Right ventricle myocardium inferior (tissue), 1 donor: ENCODE data around the gene PIF1. TPM values are rescaled to one million over a fixed set of nuclear protein-coding genes. Genes with fewer than 3 reads are reported as not detected.
A peak's percentile ranks its signal among the peaks of the same experiment; 100 is the strongest.

ENCODE experiments used
- ATAC-seq: fragments of 200-7000 bp; cut with Tn5 transposase; one replicate; pipeline ENCODE4 v1.9.1; 2020; ENCODE audit warnings: mild to moderate bottlenecking, moderate library complexity
- DNase-seq: peaks from one replicate; pipeline ENCODE4 v3.0.0; 2021; ENCODE audit errors: missing footprints
- intact Hi-C: fragments of 100-400 bp; cut with DNase I; formaldehyde crosslinking; loops from one replicate; pipeline ENCODE4 v1.11.0; 2022
- long read RNA-seq: library from polyadenylated mRNA; unstranded; transcript quantifications from one replicate; pipeline ENCODE4 v2.0.0, GENCODE V29; 2021
- total RNA-seq: library from RNA; stranded (reverse); fragmentation: NEBNext Ultra II Directional; extraction: Animal tissue kit (Norgen Biotek cat#: 25700); gene quantifications from one replicate; pipeline ENCODE4 v1.2.1, GENCODE V29; 2021
- donor health status: DM: no; HTN: yes; CAD: no; lungs with severe emphysema.

The PIF1 gene, protein sequence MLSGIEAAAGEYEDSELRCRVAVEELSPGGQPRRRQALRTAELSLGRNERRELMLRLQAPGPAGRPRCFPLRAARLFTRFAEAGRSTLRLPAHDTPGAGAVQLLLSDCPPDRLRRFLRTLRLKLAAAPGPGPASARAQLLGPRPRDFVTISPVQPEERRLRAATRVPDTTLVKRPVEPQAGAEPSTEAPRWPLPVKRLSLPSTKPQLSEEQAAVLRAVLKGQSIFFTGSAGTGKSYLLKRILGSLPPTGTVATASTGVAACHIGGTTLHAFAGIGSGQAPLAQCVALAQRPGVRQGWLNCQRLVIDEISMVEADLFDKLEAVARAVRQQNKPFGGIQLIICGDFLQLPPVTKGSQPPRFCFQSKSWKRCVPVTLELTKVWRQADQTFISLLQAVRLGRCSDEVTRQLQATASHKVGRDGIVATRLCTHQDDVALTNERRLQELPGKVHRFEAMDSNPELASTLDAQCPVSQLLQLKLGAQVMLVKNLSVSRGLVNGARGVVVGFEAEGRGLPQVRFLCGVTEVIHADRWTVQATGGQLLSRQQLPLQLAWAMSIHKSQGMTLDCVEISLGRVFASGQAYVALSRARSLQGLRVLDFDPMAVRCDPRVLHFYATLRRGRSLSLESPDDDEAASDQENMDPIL
- total RNA-seq = 0.73 TPM
- long read RNA-seq = 0 reads

DNA sequence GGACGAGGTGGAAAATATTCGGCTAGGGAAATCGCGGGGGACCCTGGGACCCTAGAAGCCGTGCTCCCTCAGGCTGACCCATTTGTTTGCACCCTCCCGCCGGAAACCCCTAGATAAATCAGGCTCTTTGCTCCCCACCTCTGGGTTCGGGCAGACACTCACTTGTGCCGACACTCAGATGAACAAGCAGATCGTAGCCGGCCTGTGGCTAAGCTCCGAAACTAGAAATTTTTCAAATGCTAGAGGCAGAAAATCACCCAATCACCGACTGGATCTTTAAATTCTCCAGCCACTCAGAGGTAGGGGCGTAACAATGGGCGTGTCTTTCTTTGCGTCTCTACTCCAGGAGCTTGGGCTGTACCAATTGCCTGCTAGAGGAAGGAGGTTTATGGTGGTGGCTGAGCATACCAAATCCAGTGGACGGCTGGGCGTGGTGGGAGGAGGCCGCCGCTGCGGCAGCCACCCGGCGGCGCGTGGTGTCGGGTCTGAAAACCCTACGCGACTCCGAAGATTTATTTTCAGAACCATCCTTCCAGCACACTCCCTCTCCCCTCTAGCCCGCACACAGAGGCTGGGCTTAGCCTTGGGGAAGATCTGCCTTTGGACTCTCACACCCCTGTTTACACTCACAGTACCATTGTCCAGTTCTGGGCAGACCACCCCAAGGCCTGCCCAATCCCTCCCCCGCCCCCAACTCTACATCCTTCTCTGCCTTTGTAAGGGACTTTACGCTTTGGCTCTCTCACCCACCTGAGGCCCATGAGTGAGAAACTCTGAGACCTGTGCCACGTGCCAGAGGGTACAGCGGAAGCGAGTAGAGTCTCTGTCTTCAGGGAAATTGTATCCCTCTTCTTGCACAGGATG is at the start of gene PIF1:
Gene PIF1, minus strand, starts transcription at position 217 of the 864 bp plus-strand sequence. CDS start 1,312 bp downstream, outside the sequence.
- DNase-seq = peak; percentile 89
- intact Hi-C loops = no loop called here
- peak; percentile 98 for ATAC-seq

DNA sequence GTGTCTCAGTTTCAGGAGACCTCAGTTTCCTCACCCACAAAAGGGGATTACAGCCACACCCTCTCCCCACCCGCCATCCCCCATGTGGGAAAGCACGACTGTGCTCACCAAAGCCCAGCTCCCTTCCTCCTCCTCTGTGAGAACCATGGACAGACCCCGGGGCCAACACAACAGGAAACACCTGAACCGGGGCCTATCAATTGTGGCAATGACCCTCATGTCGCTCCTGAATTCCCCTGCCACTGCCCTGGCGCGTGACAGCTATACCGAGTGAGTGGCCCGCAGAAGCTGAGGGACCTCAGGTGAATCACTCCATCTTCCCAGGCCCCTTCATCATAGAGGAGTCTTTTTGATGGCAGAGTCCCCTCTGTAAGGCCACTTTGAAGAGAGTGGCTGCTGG is 44.9 kb upstream of the PIF1 start:
- intact Hi-C loops = no loop called here
- ATAC-seq (no peak), DNase-seq (no peak)

DNA sequence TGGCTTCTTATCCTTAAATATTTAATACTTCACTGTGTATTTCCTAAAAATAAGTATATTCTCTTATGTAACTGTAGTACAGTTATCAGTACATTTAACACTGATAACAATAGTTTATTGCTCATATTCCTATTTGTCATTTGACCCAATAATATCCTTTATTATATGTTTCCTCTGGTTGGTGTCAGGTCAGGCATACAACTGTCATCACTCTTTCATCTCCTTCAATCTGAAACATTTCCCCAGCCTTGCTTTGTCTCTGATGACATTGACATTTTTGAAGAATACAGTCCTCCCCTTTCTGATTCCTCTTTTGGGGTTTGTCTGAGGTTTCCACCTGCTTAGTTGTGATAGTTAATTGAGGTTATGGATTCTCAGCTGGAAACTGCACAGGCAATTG is 44.1 kb upstream of the PIF1 start:
- DNase-seq (no peak), ATAC-seq (no peak)
- intact Hi-C loops = no loop called here

DNA sequence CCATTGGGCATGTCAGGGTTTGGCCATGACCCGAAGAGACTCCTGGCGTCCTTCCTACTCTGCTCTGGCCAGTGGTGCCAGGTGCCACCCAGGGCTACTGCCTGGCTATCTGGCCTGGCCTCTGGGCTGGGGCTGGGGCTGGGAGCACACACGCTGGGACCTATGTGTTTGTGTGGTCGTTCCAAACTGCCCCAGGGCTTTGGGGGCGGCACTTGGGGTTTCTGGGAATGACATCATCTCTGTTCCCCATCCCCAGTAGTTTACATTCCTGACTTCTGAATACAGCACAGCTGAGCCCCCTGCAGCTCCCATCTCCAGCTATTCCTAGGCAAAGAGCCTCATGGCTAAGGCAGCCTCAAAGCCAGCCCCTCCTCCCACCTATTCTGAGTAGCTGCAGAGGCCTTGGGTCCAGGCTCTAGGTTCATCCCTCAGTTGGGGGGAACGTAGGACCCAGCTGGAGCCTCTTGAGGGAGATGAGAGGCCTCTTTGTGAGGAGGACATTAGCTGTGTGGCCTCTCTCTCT is 40.6 kb upstream of the PIF1 start:
- DNase-seq (no peak), ATAC-seq (no peak)

DNA sequence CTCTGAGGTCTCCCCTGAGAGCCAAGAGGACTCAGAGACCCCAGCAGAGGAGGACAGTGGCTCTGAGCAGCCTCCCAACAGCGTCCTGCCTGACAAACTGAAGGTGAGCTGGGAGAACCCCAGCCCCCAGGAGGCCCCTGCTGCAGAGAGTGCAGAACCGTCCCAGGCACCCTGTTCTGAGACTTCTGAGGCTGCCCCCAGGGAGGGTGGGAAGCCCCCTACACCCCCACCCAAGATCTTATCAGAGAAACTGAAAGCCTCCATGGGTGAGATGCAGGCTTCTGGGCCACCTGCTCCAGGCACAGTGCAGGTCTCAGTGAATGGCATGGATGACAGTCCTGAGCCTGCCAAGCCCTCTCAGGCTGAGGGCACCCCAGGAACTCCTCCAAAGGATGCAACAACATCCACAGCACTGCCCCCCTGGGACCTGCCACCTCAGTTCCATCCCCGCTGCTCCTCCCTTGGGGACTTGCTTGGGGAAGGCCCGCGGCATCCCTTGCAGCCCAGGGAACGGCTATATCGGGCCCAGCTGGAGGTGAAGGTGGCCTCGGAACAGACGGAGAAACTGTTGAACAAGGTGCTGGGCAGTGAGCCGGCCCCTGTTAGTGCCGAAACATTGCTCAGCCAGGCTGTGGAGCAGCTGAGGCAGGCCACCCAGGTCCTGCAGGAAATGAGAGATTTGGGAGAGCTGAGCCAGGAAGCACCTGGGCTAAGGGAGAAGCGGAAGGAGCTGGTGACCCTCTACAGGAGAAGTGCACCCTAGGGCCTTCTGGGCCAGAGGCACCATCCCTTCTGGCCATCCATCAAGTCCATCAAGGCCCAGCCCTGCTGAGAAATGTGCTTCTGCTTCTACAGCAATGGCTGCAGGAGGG is 39.9 kb upstream of the PIF1 start:
- intact Hi-C loops = no loop called here
- DNase-seq (no peak), ATAC-seq (no peak)

More for the DNA sequence above, 40.6 kb upstream of the PIF1 start:
- intact Hi-C loops = no loop called here

DNA sequence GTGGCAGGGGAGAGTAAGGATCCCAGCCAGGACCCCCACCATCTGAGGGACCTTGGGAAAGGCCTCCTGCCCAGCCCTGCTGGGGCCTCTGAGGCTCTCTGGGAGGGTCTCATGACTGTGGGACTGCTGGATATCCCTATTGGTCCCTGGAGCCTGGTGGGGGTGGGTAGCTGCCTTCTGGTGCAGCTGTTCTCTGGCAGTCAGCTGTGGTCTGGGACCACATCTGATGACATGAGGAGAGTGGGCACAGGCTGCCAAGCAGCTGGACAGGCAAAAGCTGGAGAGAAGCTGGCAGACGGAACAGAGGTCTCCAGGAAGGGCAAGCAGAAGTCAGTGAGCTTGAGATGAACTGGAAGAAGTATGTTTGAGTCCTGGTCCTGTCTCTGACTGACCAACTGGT is 38.6 kb upstream of the PIF1 start:
- DNase-seq (no peak), ATAC-seq (no peak)
- intact Hi-C loops = no loop called here

DNA sequence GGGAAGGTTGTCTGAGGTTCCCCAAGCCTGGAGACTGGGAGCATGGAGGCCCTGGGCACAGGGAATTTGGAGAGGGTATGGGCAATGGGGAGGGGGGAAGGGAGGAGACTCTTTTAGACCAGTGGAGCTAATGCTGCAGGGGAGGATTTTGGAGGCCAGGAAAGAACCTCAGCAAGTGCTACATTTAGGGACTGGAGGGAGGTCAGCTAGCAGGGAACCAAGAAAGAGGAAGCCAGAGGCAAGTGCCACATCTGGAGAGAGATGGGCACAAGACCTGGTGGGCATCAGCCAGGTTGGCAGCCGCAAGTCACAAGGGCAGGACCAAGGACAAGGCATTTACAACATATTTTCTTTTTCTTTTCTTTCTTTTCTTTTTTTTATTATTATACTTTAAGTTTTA is 37.0 kb upstream of the PIF1 start:
- intact Hi-C loops = no loop called here
- no peak for ATAC-seq
- DNase-seq = no peak

DNA sequence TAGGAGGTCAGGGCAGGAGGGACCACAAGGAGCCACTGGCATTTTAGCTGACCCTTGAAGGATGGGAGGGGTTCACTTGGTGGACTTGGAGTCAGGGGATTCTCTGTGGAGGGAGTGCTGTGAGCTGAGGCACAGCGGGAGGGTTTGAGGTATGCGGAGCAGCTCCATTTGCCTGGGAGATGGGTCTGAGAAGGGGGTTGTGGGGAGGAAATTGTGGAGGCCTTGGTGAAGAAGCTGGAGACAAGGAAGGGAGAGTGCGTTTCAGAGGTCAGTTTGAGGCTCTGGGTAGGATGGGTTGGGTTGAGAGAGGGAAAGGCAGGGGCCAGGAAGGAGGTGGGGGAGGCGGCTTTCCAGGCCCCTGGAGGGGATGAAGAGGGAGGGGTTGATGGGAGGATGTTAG is 36.5 kb upstream of the PIF1 start:
- intact Hi-C loops = no loop called here
- no peak for ATAC-seq
- no peak for DNase-seq

DNA sequence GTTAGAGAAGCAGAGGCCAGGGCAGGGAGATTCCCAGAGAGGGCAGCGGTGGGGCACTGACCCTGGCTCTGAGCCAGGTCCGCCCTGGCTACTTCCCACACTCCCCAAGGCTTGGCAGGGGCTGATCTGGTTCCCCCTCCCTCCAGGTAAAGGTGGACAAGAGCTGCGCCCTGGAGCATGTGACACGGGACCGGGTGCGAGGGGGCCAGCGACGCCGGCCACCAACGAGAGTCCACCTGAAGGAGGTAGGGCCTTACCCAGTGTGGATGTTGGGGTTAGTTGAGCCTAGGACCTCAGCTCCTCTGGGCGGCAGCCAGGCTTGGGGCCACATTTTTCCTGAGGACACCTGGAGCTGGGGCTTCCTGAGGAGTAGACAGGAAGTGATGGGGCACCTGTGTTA is 35.9 kb upstream of the PIF1 start:
- ATAC-seq (no peak), DNase-seq (no peak)
- intact Hi-C loops = no loop called here

DNA sequence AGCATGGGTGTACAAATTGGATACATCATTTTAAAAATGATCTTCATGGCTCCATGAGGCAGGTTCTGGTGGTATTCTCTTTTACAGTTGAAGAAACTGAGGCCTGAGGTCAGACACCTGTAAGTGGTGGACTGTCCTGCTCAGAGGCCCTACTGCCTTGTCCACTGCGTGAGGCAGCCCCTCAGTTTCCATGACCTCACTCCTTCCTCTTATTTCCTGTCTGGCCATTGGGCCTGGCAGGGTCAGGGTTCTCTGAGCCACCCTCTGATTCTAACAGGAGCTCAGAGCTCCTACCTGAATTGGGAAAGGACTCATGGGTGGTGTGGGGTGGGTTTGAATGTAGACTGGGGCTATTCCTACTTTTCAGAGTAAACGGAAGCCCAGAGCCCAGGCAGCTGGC is 33.8 kb upstream of the PIF1 start:
- no peak for ATAC-seq
- intact Hi-C loops = loop anchor here (10.0 kb wide), 1 partner anchor 126 kb away; the partner anchor contains the start of gene SPG21
- no peak for DNase-seq

DNA sequence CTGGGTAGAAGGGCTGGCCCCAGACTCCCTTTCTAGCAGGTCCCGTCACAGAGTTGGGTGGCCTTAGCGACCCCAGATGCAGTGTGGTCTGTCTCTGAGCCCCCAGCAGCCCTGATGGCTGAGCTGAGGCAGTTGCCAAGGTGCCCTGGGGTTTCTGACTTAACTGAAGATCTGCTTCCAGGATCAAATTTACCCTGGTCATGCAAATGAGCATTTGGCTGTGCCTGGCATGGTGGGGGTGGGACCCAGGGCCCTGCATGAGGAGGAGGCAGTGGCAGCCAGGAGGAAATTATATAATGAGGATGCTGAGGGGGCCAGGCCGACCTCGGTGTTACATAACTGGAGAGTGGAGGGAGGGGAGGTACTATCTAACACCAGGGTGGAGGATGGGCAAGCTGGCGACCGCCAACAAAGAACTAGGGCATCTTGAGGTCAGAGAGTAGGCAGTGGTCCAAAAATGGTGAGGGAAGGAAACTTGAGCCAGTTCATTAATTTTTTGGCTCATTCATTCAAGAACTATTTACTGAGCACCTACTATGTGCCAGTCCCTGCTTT is 32.7 kb upstream of the PIF1 start:
- intact Hi-C loops = loop anchor here (10.0 kb wide), 1 partner anchor 127 kb away; the partner anchor contains the start of gene SPG21
- ATAC-seq = no peak
- no peak for DNase-seq

DNA sequence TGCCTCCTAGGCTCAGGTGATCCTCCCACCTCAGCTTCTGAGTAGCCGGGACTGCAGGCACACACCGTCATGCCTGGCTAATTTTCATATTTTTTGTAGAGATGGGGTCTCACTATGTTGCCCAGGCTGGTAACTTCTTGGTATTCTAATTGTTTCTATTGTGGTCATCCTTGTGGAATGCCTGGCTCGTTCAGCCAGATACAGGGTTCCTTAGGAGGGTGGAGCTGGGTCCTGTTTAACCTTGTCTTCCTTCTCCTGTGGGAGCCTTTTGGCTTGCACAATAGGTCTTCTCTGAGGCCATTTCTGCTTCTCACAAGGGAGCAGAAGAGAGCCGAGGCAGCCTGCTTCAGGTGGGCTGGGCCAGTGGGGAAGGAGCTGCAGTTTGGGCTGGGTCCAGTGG is 32.0 kb upstream of the PIF1 start:
- intact Hi-C loops = loop anchor here (10.0 kb wide), 1 partner anchor 127 kb away; the partner anchor contains the start of gene SPG21
- ATAC-seq = no peak
- DNase-seq = no peak

DNA sequence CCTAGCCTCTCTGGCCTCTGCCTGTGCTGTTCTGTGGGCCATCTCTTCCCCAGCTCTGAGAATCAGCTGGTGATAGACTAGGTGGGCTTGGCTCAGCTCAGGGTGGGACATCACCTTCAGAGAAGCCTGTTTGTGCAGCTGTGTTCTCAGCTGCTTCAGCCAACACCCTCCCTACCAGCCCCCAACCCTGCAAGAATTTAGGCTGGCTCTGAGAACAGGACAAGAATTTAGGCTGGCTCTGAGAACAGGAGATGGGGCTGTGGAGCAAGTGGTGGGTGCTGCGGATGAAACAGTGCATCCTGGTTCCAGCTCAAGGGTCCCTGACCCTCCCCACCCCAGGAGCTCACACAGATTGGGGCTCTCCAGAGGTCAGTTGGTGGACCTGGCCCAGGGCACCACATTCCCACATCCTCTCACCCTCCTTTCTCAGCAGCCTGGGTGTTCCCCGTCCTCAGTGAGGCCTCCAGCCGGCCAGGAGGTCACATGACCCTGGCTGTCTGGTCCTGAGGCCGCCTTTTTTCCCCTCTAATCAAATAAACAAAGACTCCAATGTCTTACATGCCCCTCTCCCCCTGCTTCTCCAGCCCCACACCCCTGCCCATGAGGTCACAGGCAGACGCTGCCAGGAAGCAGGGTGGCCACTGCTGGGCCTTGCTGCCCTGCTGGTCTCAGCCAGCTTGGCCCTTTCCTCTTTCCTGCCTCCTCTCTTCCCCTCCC is 31.1 kb upstream of the PIF1 start:
- peak; percentile 81 for DNase-seq
- intact Hi-C loops = loop anchor here (10.0 kb wide), 1 partner anchor 128 kb away; the partner anchor contains the start of gene SPG21
- ATAC-seq = peak; percentile 77

DNA sequence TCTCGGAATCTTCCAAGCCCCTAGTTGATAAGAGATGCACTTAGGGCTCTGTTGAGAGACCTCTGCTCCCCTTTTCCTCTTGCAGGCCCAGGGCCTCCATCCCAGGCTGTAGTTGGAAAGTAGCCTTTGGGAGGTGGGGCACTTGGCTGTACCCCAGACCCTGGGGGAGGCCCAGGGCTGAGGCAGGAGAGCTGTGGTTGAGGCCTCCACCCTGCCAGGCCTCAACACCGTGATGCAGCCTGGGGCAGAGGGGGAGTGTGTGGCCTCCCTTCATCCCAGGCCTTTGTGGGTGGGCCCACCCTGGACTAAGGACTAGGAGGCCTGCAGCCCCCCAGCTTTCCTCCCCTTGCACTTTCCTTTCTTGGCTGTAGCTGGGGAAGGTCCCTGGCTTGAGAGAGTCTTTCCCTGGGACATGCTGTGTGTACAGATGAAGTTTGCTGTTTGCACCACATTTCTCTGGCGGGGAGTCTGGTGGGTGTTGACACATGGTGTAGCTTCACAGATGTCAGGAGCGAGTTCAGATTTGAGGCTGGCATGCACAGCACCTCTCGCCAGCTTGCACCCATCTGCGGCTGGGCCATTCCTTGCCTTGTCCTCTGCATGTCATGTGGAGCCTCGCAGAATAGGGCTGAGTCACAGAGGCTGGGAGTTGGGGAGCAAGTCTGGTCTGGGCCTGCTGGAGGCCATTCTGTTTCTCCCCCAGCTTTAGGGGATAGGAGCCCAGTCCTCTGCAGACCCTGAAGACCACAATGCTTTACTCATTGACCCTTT is 29.9 kb upstream of the PIF1 start:
- DNase-seq (no peak), ATAC-seq (no peak)
- intact Hi-C loops = loop anchor here (10.0 kb wide), 1 partner anchor 129 kb away; the partner anchor contains the start of gene SPG21

DNA sequence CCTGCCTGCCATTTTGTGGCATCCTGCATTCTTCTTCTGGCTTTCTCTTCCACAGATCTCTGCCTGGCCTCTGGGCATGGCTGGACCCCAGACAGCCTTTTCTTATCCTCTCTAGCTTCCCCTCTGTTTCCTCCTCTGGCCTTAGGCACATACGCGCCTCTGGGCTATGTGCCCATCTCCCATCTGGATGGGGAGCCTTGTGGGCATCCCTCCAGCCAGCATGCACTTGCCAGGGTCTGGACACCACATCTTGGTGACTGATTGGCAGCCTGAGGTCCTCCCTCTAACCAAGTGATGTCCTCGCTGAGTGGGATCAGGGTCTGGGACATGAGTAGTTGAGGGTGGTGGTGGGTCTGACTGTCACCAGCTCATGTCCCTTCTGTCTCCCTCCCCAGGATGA is 29.1 kb upstream of the PIF1 start:
- DNase-seq = no peak
- ATAC-seq = no peak

DNA sequence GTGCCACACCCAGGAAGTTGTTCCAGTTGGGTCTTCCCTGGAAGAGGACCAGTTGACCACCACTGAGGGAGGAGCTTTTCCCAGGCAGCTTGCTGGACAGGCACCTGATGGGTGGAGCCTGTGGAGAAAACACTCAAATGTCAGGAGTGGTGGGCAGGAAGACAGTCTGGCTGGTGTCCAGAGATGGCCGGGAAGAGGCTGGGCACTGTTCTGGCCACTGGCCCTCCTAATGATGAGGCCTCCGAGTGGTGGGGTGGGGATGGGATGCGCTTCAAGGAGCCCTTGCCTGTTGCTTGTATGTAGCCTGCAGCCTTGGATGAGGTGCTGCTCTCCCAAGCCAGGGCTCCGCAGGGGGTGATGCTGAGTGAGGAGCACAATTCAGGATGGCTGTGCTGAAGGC is 28.6 kb upstream of the PIF1 start:
- intact Hi-C loops = loop anchor here (10.0 kb wide), 1 partner anchor 131 kb away; the partner anchor contains the start of gene SPG21
- no peak for ATAC-seq
- no peak for DNase-seq

More for the DNA sequence above, 29.1 kb upstream of the PIF1 start:
- intact Hi-C loops = loop anchor here (10.0 kb wide), 1 partner anchor 130 kb away; the partner anchor contains the start of gene SPG21
